H9 (cell line): ENCODE data around the gene CRYBG2. TPM values are rescaled to one million over a fixed set of nuclear protein-coding genes. Genes with fewer than 3 reads are reported as not detected.

Source experiments
- DNase-seq: peaks from one replicate; pipeline ENCODE4 v3.0.0-alpha.2; 2017
- H2AFZ ChIP-seq: one replicate; pipeline ENCODE4 v1.6.1; 2013; ENCODE audit warnings: mild to moderate bottlenecking, low read length, control low read depth, moderate library complexity
- H2AK5ac ChIP-seq: 2 replicates; pipeline ENCODE4 v1.6.1; 2013; ENCODE audit warnings: low read length, control low read depth, mixed read lengths; ENCODE audit not compliant: insufficient read length
- H2BK120ac ChIP-seq: one replicate; pipeline ENCODE4 v1.6.1; 2013; ENCODE audit warnings: low read depth, mild to moderate bottlenecking, low read length, control low read depth, inconsistent platforms; ENCODE audit not compliant: poor library complexity, severe bottlenecking
- H2BK12ac ChIP-seq: 2 replicates; pipeline ENCODE4 v1.6.1; 2013; ENCODE audit warnings: low read length, control low read depth, mixed read lengths, low read depth; ENCODE audit not compliant: insufficient read length
- H2BK15ac ChIP-seq: 2 replicates; pipeline ENCODE4 v1.6.1; 2013; ENCODE audit warnings: low read depth, low read length, control low read depth
- H2BK20ac ChIP-seq: one replicate; pipeline ENCODE4 v1.6.1; 2013; ENCODE audit warnings: low read depth, mild to moderate bottlenecking, low read length, control low read depth, inconsistent platforms; ENCODE audit not compliant: poor library complexity, severe bottlenecking
- H2BK5ac ChIP-seq: 2 replicates; pipeline ENCODE4 v1.6.1; 2013; ENCODE audit warnings: low read length, control low read depth, mixed read lengths; ENCODE audit not compliant: insufficient read length
- H3K14ac ChIP-seq: 2 replicates; pipeline ENCODE4 v1.6.1; 2013; ENCODE audit warnings: low read length, control low read depth; ENCODE audit not compliant: insufficient read depth
- H3K18ac ChIP-seq: 2 replicates; pipeline ENCODE4 v1.6.1; 2013; ENCODE audit warnings: low read depth, mild to moderate bottlenecking, mixed read lengths, low read length, control low read depth; ENCODE audit not compliant: insufficient read length
- H3K23ac ChIP-seq: 2 replicates; pipeline ENCODE4 v1.6.1; 2013; ENCODE audit warnings: low read length, control low read depth, mixed read lengths, low read depth; ENCODE audit not compliant: insufficient read length
- H3K23me2 ChIP-seq: 2 replicates; pipeline ENCODE4 v1.6.1; 2013; ENCODE audit warnings: low read depth, mild to moderate bottlenecking, mixed read lengths, low read length, control low read depth; ENCODE audit not compliant: insufficient read length, poor library complexity, severe bottlenecking
- H3K27ac ChIP-seq: 2 replicates; pipeline ENCODE4 v1.5.1; 2013; ENCODE audit warnings: low read length, control low read depth, mixed read lengths, low read depth; ENCODE audit not compliant: insufficient read length
- H3K27me3 ChIP-seq: 2 replicates; pipeline ENCODE4 v1.6.1; 2013; ENCODE audit warnings: low read length, control low read depth, inconsistent platforms; ENCODE audit not compliant: insufficient read depth
- H3K4ac ChIP-seq: 2 replicates; pipeline ENCODE4 v1.6.1; 2013; ENCODE audit warnings: low read depth, mild to moderate bottlenecking, control low read depth, inconsistent platforms, low read length, moderate library complexity
- H3K4me1 ChIP-seq: 2 replicates; pipeline ENCODE4 v1.6.1; 2013; ENCODE audit warnings: low read length, control low read depth, inconsistent platforms; ENCODE audit not compliant: insufficient read depth
- H3K4me2 ChIP-seq: 2 replicates; pipeline ENCODE4 v1.6.1; 2013; ENCODE audit warnings: low read length, control low read depth, mixed read lengths; ENCODE audit not compliant: insufficient read length, insufficient read depth
- H3K56ac ChIP-seq: 2 replicates; pipeline ENCODE4 v1.6.1; 2013; ENCODE audit warnings: low read depth, mild to moderate bottlenecking, mixed read lengths, low read length, control low read depth; ENCODE audit not compliant: insufficient read length
- H3K79me1 ChIP-seq: 2 replicates; pipeline ENCODE4 v1.6.1; 2013; ENCODE audit warnings: low read depth, mild to moderate bottlenecking, moderate library complexity, low read length, control low read depth, inconsistent platforms; ENCODE audit not compliant: insufficient read depth, poor library complexity, severe bottlenecking
- H3K79me2 ChIP-seq: 2 replicates; pipeline ENCODE4 v1.6.1; 2013; ENCODE audit warnings: low read length, control low read depth, inconsistent platforms; ENCODE audit not compliant: insufficient read depth
- H3K9ac ChIP-seq: 2 replicates; pipeline ENCODE4 v1.6.1; 2013; ENCODE audit warnings: low read length, control low read depth, mixed read lengths; ENCODE audit not compliant: insufficient read length; ENCODE audit errors: extremely low read depth
- H3K9me3 ChIP-seq: one replicate; pipeline ENCODE4 v1.6.1; 2013; ENCODE audit warnings: low read depth, low read length, inconsistent platforms; ENCODE audit not compliant: control insufficient read depth
- H3T11ph ChIP-seq: one replicate; pipeline ENCODE4 v1.6.1; 2013; ENCODE audit warnings: mild to moderate bottlenecking, low read length, control low read depth, inconsistent platforms
- H4K20me1 ChIP-seq: one replicate; pipeline ENCODE4 v1.6.1; 2013; ENCODE audit not compliant: control insufficient read depth, insufficient read length, insufficient read depth
- H4K5ac ChIP-seq: 2 replicates; pipeline ENCODE4 v1.6.1; 2013; ENCODE audit warnings: low read depth, mild to moderate bottlenecking, mixed read lengths, low read length, control low read depth; ENCODE audit not compliant: insufficient read length
- H4K8ac ChIP-seq: replicated peaks from 2 replicates; pipeline ENCODE4 v1.6.1; 2013; ENCODE audit warnings: low read length, control low read depth, mixed read lengths, low read depth; ENCODE audit not compliant: insufficient read length
- H4K91ac ChIP-seq: 2 replicates; pipeline ENCODE4 v1.6.1; 2013; ENCODE audit warnings: low read depth, mild to moderate bottlenecking, moderate library complexity, mixed read lengths, low read length, control low read depth; ENCODE audit not compliant: insufficient read length
- H3K27ac Mint-ChIP-seq, 3 experiments: 2 replicates in 2 of 3; 3 replicates in 1 of 3; pipeline ENCODE4 v1.8.0; 2020 to 2021; ENCODE audit warnings: mixed read lengths in 3 of 3, mild to moderate bottlenecking in 1 of 3, moderate library complexity in 1 of 3
- H3K27me3 Mint-ChIP-seq: 2 replicates; pipeline ENCODE4 v1.8.0; 2021; ENCODE audit warnings: low read depth, mild to moderate bottlenecking, moderate library complexity, mixed read lengths
- H3K36me3 Mint-ChIP-seq, 3 experiments: 2 replicates in 2 of 3; 3 replicates in 1 of 3; pipeline ENCODE4 v1.8.0; 2020 to 2021; ENCODE audit warnings: low read depth in 3 of 3, mixed read lengths in 3 of 3; ENCODE audit not compliant: insufficient read depth in 1 of 3
- H3K4me1 Mint-ChIP-seq, 2 experiments: 2 replicates each; pipeline ENCODE4 v1.8.0; 2020; ENCODE audit warnings: mixed read lengths in 2 of 2
- H3K4me3 Mint-ChIP-seq, 2 experiments: 2 replicates in 1 of 2; 3 replicates in 1 of 2; pipeline ENCODE4 v1.8.0; 2020 to 2021; ENCODE audit warnings: mild to moderate bottlenecking in 2 of 2, mixed read lengths in 2 of 2, moderate library complexity in 1 of 2
- H3K9me3 Mint-ChIP-seq, 2 experiments: 2 replicates in 1 of 2; 3 replicates in 1 of 2; pipeline ENCODE4 v1.8.0; 2020; ENCODE audit warnings: mild to moderate bottlenecking in 2 of 2, mixed read lengths in 2 of 2, moderate library complexity in 1 of 2
- CTCF ChIP-seq: fragments of 200-600 bp; sonication (generic); conservative IDR thresholded peaks from 3 replicates; pipeline ENCODE4 v1.8.0; 2021; ENCODE audit warnings: antibody characterized with exemption, mild to moderate bottlenecking
- WGBS: extraction: QIAGEN DNeasy Blood & Tissue Kit; methylation state at CpG from one replicate; pipeline ENCODE4 v1.1.7; 2013; ENCODE audit warnings: missing lambda C conversion rate, low lambda C conversion rate, mixed read lengths; ENCODE audit not compliant: insufficient read length; ENCODE audit errors: extremely low coverage; 5-methylcytosine and 5-hydroxymethylcytosine counted together
- total RNA-seq: library from RNA; stranded (reverse); gene quantifications from 2 replicates; pipeline ENCODE4 v1.2.1, GENCODE V29; 2021

Gene CRYBG2
- total RNA-seq, 1 experiment from 2014 or later: 12.8 TPM

GRCh38 chr1:26277719-26278118, 76.2 kb downstream of the CRYBG2 start:
- H3K4me3 Mint-ChIP-seq: no peak overlapping the region
- H2BK120ac ChIP-seq: no peak overlapping the region
- no peak for DNase-seq
- no peak overlapping the region for H2BK12ac ChIP-seq
- no peaks in the 10 kb centered on the region for H3K79me1 ChIP-seq
- no peaks in the 10 kb centered on the region for H3K27me3 ChIP-seq
- H3K9me3 ChIP-seq: no peaks in the 10 kb centered on the region
- H3K14ac ChIP-seq: no peak overlapping the region
- H3K27ac Mint-ChIP-seq: no peak overlapping the region
- no peak overlapping the region for H2BK20ac ChIP-seq
- H3K23ac ChIP-seq: no peak overlapping the region
- H3K4ac ChIP-seq: no peak overlapping the region
- peaks cover 13% of the 10 kb centered on the region for H3K23me2 ChIP-seq
- H3K18ac ChIP-seq: no peak overlapping the region
- H3T11ph ChIP-seq: no peak overlapping the region
- no peak overlapping the region for H4K5ac ChIP-seq
- no peak for TF ChIP-seq CTCF
- WGBS: no CpG with 5 or more reads among the region's 1 CpG
- H3K4me2 ChIP-seq: no peak overlapping the region
- H4K20me1 ChIP-seq: peaks cover 2% of the 10 kb centered on the region
- peaks cover 11% of the 10 kb centered on the region; the same call in 1 of the 2 replicates for H3K4me1 ChIP-seq
- H4K91ac ChIP-seq: no peak overlapping the region
- no peak overlapping the region for H2AK5ac ChIP-seq
- no peaks in the 10 kb centered on the region; the same call in 1 of the 2 replicates for H3K27me3 Mint-ChIP-seq
- no peaks in the 10 kb centered on the region for H3K79me2 ChIP-seq
- no peak overlapping the region for H3K27ac ChIP-seq
- H2BK15ac ChIP-seq: no peak overlapping the region
- no peak overlapping the region for H2AFZ ChIP-seq
- H3K36me3 Mint-ChIP-seq: peaks cover 52 to 63% (median 58%) of the 10 kb centered on the region in 3 experiments
- no peaks in the 10 kb centered on the region for H3K9me3 Mint-ChIP-seq
- no peak overlapping the region for H3K9ac ChIP-seq
- peaks cover 48 to 50% of the 10 kb centered on the region in 2 experiments for H3K4me1 Mint-ChIP-seq
- H2BK5ac ChIP-seq: no peak overlapping the region
- H4K8ac ChIP-seq: no peak overlapping the region
- H3K56ac ChIP-seq: no peak overlapping the region
